Liver (tissue), 9 donors: ENCODE measurements around the gene HIVEP3. TPM values are rescaled to one million over a fixed set of nuclear protein-coding genes. Genes with fewer than 3 reads are reported as not detected.

Source experiments
- DNase-seq: peaks from one replicate; pipeline ENCODE4 v3.0.0-alpha.2; 2017; ENCODE audit warnings: low spot score
- H3K27ac ChIP-seq, 2 donors: one replicate each; pipeline ENCODE4 v1.7.0; 2013; ENCODE audit warnings: inconsistent platforms in 2 of 2, low read length in 2 of 2, control low read depth in 1 of 2, low read depth in 1 of 2, mild to moderate bottlenecking in 1 of 2
- H3K27me3 ChIP-seq, 4 donors: one replicate each; pipeline versions ENCODE4 v1.6.1 to v1.7.0; 2013; ENCODE audit warnings: low read length in 3 of 4, inconsistent platforms in 1 of 4, mild to moderate bottlenecking in 1 of 4, moderate library complexity in 1 of 4; ENCODE audit not compliant: control insufficient read depth in 4 of 4, insufficient read depth in 4 of 4
- H3K36me3 ChIP-seq, 4 donors: one replicate each; pipeline versions ENCODE4 v1.6.1 to v1.7.0; 2013; ENCODE audit warnings: low read length in 3 of 4, mild to moderate bottlenecking in 3 of 4, low read depth in 1 of 4, moderate library complexity in 1 of 4; ENCODE audit not compliant: control insufficient read depth in 4 of 4, insufficient read depth in 3 of 4
- H3K4me1 ChIP-seq, 4 donors: one replicate each; pipeline versions ENCODE4 v1.6.1 to v1.7.0; 2013; ENCODE audit warnings: low read length in 3 of 4, mild to moderate bottlenecking in 3 of 4, moderate library complexity in 1 of 4; ENCODE audit not compliant: control insufficient read depth in 4 of 4, insufficient read depth in 4 of 4
- H3K4me3 ChIP-seq, 3 donors: one replicate each; pipeline versions ENCODE4 v1.6.1 to v1.7.0; 2013; ENCODE audit warnings: low read length in 3 of 3, control low read depth in 1 of 3, low read depth in 1 of 3, mild to moderate bottlenecking in 1 of 3
- H3K9ac ChIP-seq, 2 donors: one replicate each; pipeline ENCODE4 v1.7.0; 2013; ENCODE audit warnings: low read length in 2 of 2, mild to moderate bottlenecking in 2 of 2, moderate library complexity in 2 of 2, control low read depth in 1 of 2, low read depth in 1 of 2
- H3K9me3 ChIP-seq, 4 donors: one replicate each; pipeline versions ENCODE4 v1.6.1 to v1.7.0; 2013; ENCODE audit warnings: low read length in 3 of 4; ENCODE audit not compliant: control insufficient read depth in 4 of 4
- ATF3 ChIP-seq: IDR thresholded peaks from 2 replicates; pipeline ENCODE4 v1.6.1; 2016; ENCODE audit warnings: antibody characterized with exemption
- CTCF ChIP-seq: fragments of 150-350 bp; IDR thresholded peaks from 2 replicates; pipeline ENCODE4 v1.5.1; 2017; ENCODE audit warnings: improper control_type of control experiment, low read depth, low read length; ENCODE audit not compliant: missing input control
- EGR1 ChIP-seq, 2 donors: IDR thresholded peaks; 2 replicates each; pipeline ENCODE4 v1.6.1; 2016 to 2018; ENCODE audit warnings: antibody characterized with exemption in 2 of 2, low read depth in 2 of 2
- FOXA1 ChIP-seq: IDR thresholded peaks from 2 replicates; pipeline ENCODE4 v1.6.1; 2016; ENCODE audit warnings: antibody characterized with exemption
- FOXA2 ChIP-seq: IDR thresholded peaks from 2 replicates; pipeline ENCODE4 v1.6.1; 2016; ENCODE audit warnings: antibody characterized with exemption
- GABPA ChIP-seq, 2 donors: IDR thresholded peaks in 1 of 2; conservative IDR thresholded peaks in 1 of 2; 2 replicates each; pipeline ENCODE4 v1.6.1; 2016; ENCODE audit warnings: antibody characterized with exemption in 2 of 2, mild to moderate bottlenecking in 1 of 2, moderate library complexity in 1 of 2
- HNF4A ChIP-seq, 2 donors: conservative IDR thresholded peaks; 2 replicates each; pipeline ENCODE4 v1.6.1; 2016; ENCODE audit warnings: antibody characterized with exemption in 2 of 2, mild to moderate bottlenecking in 2 of 2
- HNF4G ChIP-seq: IDR thresholded peaks from 2 replicates; pipeline ENCODE4 v1.6.1; 2016; ENCODE audit warnings: antibody characterized with exemption
- MAX ChIP-seq: IDR thresholded peaks from 2 replicates; pipeline ENCODE4 v1.6.1; 2016; ENCODE audit warnings: antibody characterized with exemption
- NR2F2 ChIP-seq: IDR thresholded peaks from 2 replicates; pipeline ENCODE4 v1.6.1; 2016; ENCODE audit warnings: antibody characterized with exemption
- RAD21 ChIP-seq, 2 donors: IDR thresholded peaks; 2 replicates each; pipeline ENCODE4 v1.6.1; 2016; ENCODE audit warnings: antibody characterized with exemption in 2 of 2, mild to moderate bottlenecking in 2 of 2
- RXRA ChIP-seq, 2 donors: IDR thresholded peaks; 2 replicates each; pipeline ENCODE4 v1.6.1; 2017 to 2018; ENCODE audit warnings: antibody characterized with exemption in 2 of 2, mild to moderate bottlenecking in 1 of 2
- SP1 ChIP-seq: IDR thresholded peaks from 2 replicates; pipeline ENCODE4 v1.6.1; 2018; ENCODE audit warnings: antibody characterized with exemption, mild to moderate bottlenecking
- TAF1 ChIP-seq: conservative IDR thresholded peaks from 2 replicates; pipeline ENCODE4 v1.6.1; 2016; ENCODE audit warnings: antibody characterized with exemption, mild to moderate bottlenecking
- ZBTB33 ChIP-seq: IDR thresholded peaks from 2 replicates; pipeline ENCODE4 v1.6.1; 2016; ENCODE audit warnings: antibody characterized with exemption
- WGBS: extraction: QIAGEN DNeasy Blood & Tissue Kit; methylation state at CpG from one replicate; pipeline ENCODE4 v1.1.7; 2013; 5-methylcytosine and 5-hydroxymethylcytosine counted together
- polyA plus RNA-seq, 2 donors: library from polyadenylated mRNA; stranded (reverse) in 1 of 2; unstranded in 1 of 2; fragments of 200-250 nt in 1 of 2; fragments of >200 nt in 1 of 2; fragmentation: Nextera tagmentation in 1 of 2; extraction: Ambion mirVana in 1 of 2; gene quantifications; one replicate each; pipeline versions ENCODE4 v1.2.1 to v1.2.3, GENCODE V29; 2013 to 2015
- total RNA-seq, 2 donors: library from RNA; depleted of rRNA; stranded (reverse); fragments of >200 nt; gene quantifications; one replicate each; pipeline ENCODE4 v1.2.3, GENCODE V29; 2014
- donor health status: healthy.
- donor health status: healthy.
- donor health status: healthy.
- donor health status: healthy.
- donor health status: healthy.

Gene HIVEP3
- total and polyA plus RNA-seq, 4 donors, result 0.93 to 1.6 (median 1.4) TPM

GRCh38 chr1:41499591-41499990, 419.1 kb downstream of the HIVEP3 start (continued):
- TF ChIP-seq CTCF, result no peak

GRCh38 chr1:41498804-41499203, 419.9 kb downstream of the HIVEP3 start:
- no peak overlapping the region for H3K9ac ChIP-seq
- DNase-seq, result no peak

More at GRCh38 chr1:41498804-41499203, 419.9 kb downstream of the HIVEP3 start:
- 79% methylated on average over 12 of the region's 12 CpGs for WGBS
- H3K4me3 ChIP-seq, result no peak overlapping the region
- H3K27ac ChIP-seq, result no peak overlapping the region
- H3K9me3 ChIP-seq, result no peaks in the 10 kb centered on the region
- H3K36me3 ChIP-seq, result no peaks in the 10 kb centered on the region
- H3K27me3 ChIP-seq, result peaks cover 0 to 2% (median 0%) of the 10 kb centered on the region in 4 donors
- TF ChIP-seq TAF1, result no peak
- no peak for TF ChIP-seq EGR1 (IDR thresholded peaks at IDR 0.05; ENCODE audit: low read depth in 2 of 2)
- no peak for TF ChIP-seq ATF3
- no peak for TF ChIP-seq SP1
- TF ChIP-seq NR2F2, result no peak
- TF ChIP-seq HNF4A (conservative IDR thresholded peaks at IDR 0.05), result no peak
- TF ChIP-seq FOXA1, result no peak
- TF ChIP-seq GABPA (IDR thresholded peaks at IDR 0.05 in 1 of 2, conservative IDR thresholded peaks at IDR 0.05 in 1 of 2), result no peak
- no peak for TF ChIP-seq ZBTB33
- TF ChIP-seq CTCF, result no peak
- no peak for TF ChIP-seq FOXA2
- TF ChIP-seq HNF4G, result no peak
- TF ChIP-seq RAD21 (IDR thresholded peaks at IDR 0.05), result no peak
- no peak for TF ChIP-seq MAX
- TF ChIP-seq RXRA (IDR thresholded peaks at IDR 0.05), result no peak
- peaks cover 3 to 7% (median 5%) of the 10 kb centered on the region in 4 donors for H3K4me1 ChIP-seq
